T-helper 22 cell (primary cell): ENCODE data around the gene PPFIA3.
"Not testable (repeated sequence)": the region's sequence is repeated elsewhere in the genome, so short reads cannot be mapped to it uniquely, and the experiment has no call there.

Source experiments
- DNase-seq: peaks from one replicate; pipeline ENCODE4 v3.0.0-alpha.2; 2020; ENCODE audit warnings: low read depth

Gene PPFIA3

DNA sequence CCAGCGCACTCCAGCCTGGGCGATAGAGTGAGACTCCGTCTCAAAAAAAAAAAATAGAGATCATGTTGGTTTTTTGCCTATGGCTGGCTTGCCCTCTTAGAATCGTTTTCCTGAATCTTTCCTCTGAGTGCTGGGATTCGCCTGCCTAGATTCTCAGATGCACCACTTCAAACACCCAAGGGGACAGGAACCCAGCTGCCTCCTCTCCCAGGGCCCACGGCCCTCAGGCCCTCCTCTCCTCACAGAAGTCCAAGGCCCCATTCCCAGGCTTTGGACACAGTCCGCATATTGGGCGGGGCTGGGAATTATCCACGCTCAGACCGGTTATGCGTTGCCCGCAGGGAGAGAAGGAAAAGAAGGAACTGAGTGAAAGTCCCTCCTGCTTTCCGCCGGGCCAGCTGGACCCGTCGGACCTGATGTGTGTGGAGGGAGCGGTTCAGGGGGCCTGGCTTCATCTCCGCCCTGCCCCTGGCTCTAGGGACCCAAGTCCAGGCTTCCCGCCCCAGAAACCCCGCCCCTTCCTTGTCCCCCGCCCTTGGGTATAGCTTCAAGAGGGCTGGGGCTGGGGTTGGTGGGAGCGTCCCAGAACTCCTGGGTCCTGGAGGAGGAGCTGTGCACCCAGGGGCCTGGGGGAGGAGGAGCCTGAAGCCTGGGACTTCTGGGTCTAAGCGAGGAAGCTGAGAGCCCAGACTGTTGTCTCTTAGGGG, 5.8 kb downstream of the PPFIA3 start:
- no peak for DNase-seq

DNA sequence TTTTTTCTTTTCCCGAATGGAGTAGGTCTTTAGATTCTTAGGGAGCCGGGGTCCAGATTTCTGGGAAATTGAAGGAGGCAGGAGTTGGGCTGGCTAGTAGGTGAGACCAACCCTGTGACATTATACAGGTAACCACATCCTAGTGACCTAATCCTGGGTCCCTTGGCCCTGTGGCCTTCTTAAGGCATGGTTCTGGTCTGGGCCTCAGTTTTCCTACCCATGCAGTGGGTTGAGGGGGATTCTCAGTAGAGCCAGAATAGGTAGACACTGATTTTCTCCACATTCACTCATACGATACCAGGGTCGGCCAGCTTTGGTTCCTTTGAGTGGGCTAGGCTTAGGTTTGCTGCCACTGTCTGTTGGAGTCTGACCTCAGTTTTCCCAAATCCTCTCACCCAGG, 7.2 kb downstream of the PPFIA3 start:
- no peak for DNase-seq

DNA sequence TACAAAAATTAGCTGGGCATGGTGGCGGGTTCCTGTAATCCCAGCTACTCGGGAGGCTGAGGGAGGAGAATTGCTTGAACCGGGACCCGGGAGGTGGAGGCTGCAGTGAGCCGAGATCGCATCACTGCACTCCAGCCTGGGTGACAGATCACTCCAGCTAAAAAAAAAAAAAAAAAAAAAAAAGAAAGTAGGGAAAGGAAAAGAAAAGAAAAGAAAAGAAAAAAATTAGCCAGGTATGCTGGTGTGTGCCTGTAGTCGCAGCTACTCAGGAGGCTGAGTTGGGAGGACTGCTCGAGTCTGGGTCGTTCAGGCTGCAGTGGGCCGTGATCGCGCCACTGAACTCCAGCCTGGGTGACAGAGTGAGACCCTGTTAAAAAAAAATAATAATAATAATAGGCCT, 7.9 kb downstream of the PPFIA3 start:
- DNase-seq, result not testable (repeated sequence)

DNA sequence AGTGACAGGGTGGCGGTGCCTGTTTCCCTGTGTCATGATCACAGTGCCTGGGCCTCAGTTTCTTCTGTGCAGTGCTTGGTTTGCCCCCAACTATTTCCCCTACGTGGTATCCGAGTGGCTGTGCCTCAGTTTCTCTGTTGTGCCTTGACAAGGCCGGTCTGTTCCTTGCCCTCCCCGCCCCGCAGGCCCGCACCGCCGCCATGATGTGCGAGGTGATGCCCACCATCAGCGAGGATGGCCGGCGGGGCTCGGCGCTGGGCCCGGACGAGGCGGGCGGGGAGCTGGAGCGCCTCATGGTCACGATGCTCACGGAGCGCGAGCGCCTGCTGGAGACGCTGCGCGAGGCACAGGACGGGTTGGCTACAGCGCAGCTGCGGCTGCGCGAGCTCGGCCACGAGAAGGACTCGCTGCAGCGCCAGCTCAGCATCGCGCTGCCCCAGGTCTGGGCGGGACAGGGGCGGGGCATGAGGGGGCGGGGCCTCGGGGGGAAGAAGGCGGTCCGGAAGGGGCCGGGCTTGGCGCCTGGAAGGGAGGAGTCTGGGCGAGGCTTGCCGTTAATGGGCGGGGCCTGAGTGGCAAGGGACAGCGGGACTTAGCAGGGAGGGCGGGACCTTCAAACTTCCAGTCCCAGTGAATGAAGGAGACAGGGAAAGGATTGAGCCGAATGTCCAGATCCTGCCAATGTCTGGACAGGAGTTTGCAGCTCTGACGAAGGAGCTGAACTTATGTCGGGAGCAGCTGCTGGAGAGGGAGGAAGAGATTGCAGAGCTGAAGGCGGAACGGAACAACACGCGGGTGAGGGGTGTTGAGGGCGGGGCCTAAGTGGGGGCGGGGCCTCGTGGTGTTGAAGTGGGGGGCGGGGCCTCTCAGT, 8.6 kb downstream of the PPFIA3 start:
- DNase-seq, result peak; percentile 88

DNA sequence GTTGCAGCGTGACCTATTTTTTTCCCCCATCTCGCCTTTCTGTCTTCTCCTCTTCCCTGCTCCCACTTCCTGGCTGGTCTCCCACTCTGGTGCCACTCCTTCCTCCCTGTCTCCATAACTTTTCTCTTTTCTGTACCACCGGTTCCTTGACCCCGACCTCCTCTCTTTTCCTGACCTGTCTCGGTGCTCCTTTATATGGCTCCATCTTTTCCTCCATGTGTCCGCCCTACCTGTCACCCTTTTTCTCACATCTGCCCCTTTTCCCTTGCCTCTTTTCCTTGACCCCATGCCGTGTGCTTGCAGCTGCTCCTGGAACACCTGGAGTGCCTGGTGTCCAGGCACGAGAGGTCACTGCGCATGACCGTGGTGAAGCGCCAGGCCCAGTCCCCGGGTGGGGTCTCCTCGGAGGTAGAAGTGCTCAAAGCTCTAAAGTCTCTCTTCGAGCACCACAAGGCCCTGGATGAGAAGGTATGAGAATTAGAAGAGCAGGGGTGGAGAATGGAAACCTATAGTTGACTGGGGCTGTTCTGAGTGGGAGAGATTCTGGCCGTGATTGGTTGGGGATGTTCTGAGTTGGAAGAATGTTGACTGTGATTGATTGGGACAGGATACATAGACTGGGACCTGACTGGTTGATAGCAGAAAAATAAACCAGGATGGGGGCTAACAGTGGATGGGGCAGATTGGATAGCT, 9.3 kb downstream of the PPFIA3 start:
- DNase-seq, result no peak

DNA sequence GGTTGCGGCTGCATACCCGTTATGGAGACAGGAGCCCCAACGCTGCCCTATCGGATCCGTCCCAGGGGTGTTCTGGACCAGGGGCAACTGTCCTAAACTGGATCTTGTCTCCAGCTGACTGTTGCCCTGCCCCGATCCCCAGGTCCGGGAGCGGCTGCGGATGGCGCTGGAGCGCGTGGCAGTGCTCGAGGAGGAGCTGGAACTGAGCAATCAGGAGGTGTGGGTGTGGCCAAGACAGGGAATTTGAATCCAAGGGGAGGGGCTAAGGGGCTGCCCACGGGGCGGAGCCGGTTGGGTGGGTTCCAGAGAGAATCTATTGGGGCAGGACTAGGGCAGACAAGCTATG, 9.9 kb downstream of the PPFIA3 start:
- no peak for DNase-seq

DNA sequence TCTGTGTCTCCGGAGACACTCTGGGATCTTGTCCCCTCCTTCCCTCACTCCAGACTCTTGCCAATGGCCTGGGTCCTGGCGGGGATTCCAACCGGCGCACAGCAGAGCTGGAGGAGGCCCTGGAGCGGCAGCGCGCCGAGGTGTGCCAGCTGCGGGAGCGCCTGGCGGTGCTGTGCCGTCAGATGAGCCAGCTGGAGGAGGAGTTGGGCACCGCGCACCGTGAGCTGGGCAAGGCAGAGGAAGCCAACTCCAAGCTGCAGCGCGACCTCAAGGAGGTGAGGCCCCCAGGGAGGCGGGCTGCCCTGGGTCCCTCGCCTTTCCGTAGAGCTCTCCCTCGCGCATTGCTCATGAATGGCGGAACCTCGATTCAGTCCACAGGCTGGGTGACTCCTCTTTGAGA, 11.0 kb downstream of the PPFIA3 start:
- DNase-seq, result no peak

DNA sequence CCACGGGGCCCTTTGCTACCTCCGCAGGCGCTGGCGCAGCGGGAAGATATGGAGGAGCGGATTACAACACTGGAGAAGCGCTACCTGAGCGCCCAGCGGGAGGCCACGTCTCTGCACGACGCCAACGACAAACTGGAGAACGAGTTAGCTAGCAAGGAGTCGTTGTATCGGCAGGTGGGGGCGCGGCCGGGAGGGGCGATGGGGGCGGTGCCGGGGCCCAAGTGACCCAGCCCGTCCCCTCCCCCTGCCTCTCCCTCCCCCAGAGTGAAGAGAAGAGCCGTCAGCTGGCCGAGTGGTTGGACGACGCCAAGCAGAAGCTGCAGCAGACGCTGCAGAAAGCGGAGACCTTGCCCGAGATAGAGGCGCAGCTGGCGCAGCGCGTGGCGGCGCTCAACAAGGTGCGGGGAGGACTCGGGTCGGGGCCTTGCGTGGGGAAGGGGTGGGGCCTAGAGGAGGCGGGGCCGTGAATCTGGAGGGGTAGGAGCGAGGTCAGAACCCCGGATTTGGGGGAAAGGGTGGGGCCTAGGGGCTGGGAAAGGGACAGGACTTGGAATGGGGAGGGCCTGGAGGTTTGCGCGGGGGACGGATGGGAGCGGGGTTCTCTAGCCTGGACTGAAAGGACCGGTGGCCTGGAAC, 13.7 kb downstream of the PPFIA3 start:
- no peak for DNase-seq

DNA sequence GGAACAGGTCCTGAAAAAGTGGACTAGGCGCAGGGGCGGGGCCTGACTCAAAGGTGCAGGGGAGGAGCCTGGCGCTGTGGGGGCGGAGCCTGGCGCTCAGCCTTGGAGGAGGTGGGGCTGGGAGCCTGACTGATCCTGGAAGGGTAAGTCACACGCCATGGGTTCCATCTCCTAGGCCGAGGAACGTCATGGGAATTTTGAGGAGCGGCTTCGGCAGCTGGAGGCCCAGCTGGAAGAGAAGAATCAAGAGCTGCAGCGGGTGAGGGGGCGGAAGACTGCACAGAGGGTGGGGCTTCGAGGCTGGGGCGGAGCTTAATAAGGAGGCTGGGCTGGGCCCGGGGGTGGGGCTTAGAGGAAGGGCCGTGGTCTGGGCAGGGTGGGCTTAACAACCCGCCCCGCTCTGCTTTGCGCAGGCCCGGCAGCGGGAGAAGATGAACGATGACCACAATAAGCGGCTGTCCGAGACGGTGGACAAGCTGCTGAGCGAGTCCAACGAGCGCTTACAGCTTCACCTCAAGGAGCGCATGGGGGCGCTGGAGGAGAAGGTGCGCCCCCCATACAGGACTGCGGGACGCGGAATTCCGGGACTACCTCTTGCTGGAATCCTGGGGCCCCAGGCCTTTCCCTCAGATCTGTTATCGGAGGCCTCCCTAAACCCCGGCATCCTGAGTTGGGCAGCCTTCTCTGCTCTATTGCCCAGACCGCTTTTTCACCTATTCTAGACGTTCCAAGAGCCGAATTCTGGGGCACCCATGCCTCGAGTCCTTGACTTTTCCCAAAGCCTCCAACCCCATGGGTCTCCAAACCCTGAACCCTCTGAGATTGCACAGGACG, 14.5 kb downstream of the PPFIA3 start:
- no peak for DNase-seq

DNA sequence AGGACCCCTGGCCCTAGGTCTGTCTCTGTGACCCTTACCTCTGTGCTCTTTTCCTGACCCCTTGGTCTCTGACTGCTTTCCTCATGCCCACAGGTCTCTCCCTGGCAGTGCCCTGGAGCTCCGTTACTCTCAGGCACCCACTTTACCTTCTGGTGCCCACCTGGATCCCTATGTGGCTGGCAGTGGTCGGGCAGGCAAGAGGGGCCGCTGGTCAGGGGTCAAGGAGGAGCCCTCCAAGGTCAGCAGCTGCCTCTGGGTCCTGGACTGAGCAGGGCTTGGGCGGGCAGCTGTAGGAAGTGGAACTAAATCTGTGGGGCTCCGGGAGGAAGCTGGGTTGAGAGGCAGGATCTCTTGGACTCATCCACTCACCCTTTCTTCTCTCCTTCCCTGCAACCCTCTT, 16.3 kb downstream of the PPFIA3 start:
- DNase-seq, result no peak

DNA sequence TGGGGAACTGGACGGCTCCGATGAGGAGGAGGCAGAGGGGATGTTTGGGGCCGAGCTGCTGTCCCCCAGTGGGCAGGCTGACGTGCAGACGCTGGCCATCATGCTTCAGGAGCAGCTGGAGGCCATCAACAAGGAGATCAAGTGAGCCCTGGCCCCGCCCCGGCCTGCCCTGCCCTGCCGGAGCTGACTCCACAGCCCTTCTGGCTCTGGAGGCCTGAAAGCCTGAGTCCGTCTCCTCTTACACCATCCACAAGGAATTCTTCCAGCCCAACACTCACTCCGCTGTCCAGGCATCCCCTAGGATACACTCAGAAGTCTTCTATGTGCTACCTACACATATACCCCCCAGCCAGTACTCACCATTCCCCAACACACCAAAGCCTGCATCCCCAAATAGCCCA, 17.4 kb downstream of the PPFIA3 start:
- DNase-seq, result no peak

DNA sequence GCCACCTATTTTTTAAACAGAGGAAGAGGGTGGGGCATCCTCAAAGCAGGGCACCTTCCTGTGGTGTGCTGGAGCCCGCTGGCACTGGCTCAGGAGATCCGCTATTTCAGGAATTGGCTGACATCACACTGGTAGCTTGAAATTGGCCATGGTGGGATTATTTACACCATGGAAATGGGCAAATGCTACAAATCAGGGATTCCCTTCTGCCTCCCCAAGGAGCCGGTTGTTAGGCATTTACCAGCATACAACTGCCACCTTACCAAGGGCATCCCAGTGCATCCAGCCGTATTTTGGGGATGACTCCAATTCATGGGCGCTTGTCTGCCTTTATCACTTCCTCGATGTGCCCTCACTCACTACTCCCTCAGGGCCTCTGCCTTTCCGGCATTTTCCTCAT, 21.6 kb downstream of the PPFIA3 start:
- no peak for DNase-seq

DNA sequence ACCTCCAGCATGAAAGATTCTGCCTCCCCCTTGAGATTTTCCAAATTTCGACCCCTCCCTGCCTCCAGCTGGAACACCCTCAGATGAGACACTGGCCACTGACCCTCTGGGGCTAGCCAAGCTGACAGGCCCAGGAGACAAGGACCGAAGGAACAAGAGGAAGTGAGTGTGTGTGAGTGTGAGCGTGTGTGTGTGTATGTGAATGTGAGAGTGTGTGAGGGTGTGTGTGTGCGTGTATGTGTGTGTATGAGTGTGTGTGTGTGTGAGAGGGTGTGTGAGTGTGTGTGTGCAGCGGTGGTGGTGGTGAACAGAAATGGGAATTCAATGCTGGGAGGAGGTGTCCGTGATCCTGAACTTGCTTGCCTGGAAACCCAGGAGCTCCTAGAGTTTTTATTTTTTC, 22.0 kb downstream of the PPFIA3 start:
- no peak for DNase-seq

DNA sequence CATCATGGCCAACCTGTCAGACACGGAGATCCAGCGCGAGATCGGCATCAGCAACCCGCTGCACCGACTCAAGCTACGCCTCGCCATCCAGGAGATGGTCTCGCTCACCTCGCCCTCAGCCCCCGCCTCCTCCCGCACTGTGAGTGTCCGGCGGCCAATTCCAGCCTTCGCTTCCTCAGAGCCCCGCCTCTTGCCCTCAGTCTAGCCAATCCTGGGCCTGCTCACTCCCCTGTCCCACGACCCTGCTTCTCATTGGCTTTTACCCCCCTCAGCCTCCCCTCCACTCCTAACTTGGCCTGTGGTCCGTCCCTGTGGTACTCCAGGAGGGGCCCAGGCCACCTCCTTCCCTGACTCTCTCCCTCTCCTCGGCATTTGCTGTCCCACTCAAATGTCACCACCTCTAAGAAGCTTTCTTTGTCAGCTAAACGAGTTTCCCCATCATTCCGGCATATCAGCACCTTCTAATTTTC, 23.6 kb downstream of the PPFIA3 start:
- no peak for DNase-seq

DNA sequence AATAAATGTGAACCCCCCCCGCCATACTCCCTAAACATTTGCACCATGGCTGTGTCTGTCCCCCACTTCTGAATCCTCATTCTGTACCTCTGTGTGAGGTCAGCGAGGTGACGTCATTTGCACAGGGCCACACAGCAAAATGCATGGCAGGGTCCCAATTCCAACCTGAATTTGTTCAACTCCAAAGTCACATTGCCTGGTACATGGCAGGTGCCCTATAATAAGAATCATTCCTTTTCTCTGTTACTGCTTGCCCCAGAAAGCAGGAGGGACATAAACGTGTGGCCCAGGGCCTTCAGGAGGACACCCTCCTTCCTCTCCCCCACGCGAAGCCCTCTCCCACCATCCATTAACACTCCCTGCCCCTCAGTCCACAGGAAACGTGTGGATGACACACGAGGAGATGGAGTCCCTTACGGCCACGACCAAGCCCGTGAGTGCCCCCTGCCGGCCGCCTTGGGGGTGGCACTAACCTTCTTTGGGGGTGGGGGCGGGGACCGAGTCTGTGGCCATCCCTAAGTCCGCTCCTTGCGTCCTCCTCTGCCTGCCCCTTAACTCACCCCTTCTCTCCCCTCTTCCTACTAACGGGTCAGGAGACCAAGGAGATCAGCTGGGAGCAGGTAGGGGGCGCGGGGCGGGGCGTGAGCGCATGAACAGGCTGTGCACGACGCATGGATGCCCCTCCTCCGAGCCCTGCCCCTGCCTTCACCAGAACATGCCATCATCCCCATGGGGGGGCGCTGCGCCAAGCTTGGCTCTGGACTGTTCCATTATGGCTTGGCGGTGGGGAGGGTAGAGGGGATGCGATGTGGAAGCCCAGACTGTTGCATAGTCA, 26.4 kb downstream of the PPFIA3 start:
- DNase-seq, result peak; percentile 41

DNA sequence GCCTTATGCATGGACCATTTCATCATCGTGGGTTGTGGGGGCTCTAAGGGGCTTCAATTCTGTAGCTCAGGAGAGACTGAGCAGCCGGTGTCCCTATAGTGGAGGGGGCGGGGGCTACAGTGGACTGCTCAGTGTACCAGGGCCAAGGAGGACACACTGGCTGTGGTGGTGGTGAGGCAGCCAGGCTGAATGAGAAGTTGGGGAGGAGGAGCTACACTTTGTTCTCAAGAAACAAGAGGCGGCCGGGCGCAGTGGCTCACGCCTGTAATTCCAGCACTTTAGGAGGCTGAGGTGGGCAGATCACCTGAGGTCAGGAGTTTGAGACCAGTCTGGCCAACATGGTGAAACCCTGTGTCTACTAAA, 27.0 kb downstream of the PPFIA3 start:
- DNase-seq, result not testable (repeated sequence)

DNA sequence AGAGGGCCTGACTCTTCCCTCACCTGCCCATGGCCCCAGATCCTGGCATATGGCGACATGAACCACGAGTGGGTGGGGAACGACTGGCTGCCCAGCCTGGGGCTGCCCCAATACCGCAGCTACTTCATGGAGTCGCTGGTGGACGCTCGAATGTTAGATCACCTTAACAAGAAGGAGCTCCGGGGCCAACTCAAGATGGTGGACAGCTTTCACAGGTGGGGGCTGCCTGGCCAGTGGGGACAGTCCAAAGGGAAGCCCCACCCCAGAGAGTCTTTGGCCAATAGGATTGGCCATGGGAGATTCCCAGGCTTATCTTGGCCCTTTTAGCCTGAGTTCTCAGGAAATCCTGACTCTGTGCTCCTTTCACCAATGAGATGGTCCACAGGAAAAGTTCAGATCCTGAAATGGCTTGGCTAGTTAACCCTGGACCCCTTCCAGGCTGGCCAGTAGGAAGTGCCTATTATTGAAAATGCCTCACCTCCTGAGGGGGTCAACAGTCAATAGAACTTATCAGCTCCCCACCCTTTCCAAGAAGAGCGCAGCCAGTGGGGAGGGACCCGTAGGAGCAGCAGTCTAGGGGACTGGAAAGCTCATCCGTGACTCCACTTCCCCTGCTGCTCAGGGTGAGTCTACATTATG, 28.8 kb downstream of the PPFIA3 start:
- no peak for DNase-seq

DNA sequence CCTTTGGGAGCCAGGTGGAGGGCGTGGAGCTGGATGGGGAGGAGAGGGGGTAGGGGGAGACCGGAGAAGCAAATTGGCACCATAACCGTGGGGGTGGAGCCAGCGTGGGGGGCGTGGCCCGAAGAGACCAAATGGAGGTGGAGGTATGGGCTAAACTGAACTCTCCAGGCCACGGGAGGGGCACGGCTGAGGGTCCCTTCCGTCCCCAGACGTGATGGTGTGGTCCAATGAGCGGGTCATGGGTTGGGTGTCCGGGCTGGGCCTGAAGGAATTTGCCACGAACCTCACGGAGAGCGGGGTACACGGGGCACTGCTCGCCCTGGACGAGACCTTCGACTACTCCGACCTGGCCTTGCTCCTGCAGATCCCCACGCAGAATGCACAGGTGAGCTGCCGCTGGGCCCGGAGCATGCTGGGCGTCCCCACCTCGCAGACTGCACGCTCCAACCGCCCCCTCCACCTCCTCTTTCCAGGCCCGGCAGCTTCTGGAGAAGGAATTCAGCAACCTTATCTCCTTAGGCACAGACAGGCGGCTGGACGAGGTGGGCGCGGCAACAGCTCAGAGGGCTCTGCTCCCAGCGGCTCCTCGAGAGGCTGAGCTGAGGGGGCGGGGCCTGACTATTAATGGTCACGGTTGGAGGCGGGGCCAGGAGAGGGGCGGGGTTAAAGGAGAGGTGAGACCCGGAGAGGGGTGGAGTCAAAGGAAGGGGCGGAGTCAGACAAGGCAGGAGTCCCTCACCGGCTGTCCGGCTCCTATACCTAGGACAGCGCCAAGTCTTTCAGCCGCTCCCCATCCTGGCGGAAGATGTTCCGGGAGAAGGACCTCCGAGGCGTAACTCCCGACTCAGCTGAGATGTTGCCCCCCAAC, 29.7 kb downstream of the PPFIA3 start:
- DNase-seq, result peak; percentile 65

DNA sequence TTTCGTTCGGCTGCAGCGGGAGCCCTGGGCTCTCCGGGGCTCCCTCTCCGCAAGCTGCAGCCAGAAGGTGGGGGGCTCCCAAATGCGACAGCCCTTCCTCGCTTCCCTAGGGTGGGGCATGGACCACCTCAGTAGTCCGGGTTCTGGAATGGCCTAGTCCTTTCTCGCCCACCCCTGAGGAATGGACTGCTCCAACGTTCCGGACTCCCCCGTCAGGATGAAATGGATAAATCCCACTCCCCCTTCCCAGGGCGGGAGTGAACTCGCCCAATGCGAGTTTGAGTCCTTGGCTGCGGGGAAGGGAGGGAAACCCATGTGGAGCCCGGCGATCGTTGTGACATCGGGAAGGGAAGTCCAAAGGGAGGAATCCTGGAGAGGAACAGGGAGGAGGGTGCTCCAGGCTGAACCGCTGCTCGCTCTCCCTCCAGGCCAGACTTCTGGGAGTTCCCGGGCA, 30.3 kb downstream of the PPFIA3 start:
- DNase-seq, result no peak
